ENCODE measurements around the gene MT2A. TPM values are rescaled to one million over a fixed set of nuclear protein-coding genes. Genes with fewer than 3 reads are reported as not detected.
A peak's percentile ranks its signal among the peaks of the same experiment; 100 is the strongest.
"Not testable (repeated sequence)": the region's sequence is repeated elsewhere in the genome, so short reads cannot be mapped to it uniquely, and the experiment has no call there.

MT2A gene
- total RNA-seq, 2 donors from 2014 or later = 20.0 to 211 TPM

GRCh38 chr16:56617212-56618085 is 9.1 kb downstream of the MT2A start:
- peak; percentile 96 for ATAC-seq
- H3K27ac ChIP-seq = peak overlapping the region in 3 of 4 donors; percentile 65 to 76 (median 68)

GRCh38 chr16:56618138-56618537 is 9.8 kb downstream of the MT2A start:
- intact Hi-C loops (cut with DNase I) = no loop called here
- Histone ChIP-seq H3K4me1 (peaks cover 30% of the 10 kb centered on the region), H3K27ac (peak overlapping the region in 2 of 4 donors; percentile 36 to 65), H3K27me3 (no peaks in the 10 kb centered on the region), H3K36me3 (replicated peaks in 1 of 2; ENCODE audit: insufficient read depth in 1 of 2, low read depth in 2 of 2) (no peaks in the 10 kb centered on the region), H3K9me3 (no peaks in the 10 kb centered on the region), H3K4me3 (no peak overlapping the region)
- 40 to 52% methylated on average over 5 to 6 of the region's 6 CpGs for WGBS, 2 donors
- TF ChIP-seq CTCF (IDR thresholded peaks at IDR 0.05) (no peak), POLR2A (IDR thresholded peaks at IDR 0.05) (no peak)
- ATAC-seq (no peak), DNase-seq (no peak)

More at GRCh38 chr16:56617212-56618085, 9.1 kb downstream of the MT2A start:
- TF ChIP-seq POLR2A (IDR thresholded peaks at IDR 0.05) = peak; percentile 20 to 80 (median 78)
- peak in 1 of 7 experiments; percentile 17 for TF ChIP-seq CTCF (IDR thresholded peaks at IDR 0.05)
- peak; percentile 79 to 92 (median 88) for DNase-seq
- peaks cover 30% of the 10 kb centered on the region for H3K4me1 ChIP-seq
- no peaks in the 10 kb centered on the region for H3K27me3 ChIP-seq
- 1 to 6% methylated on average over 5 to 40 of the region's 41 CpGs for WGBS, 2 donors
- no peaks in the 10 kb centered on the region for H3K9me3 ChIP-seq
- peak overlapping the region in 1 of 2 donors; percentile 1 for H3K4me3 ChIP-seq
- H3K36me3 ChIP-seq (replicated peaks in 1 of 2; ENCODE audit: insufficient read depth in 1 of 2, low read depth in 2 of 2) = no peaks in the 10 kb centered on the region
- intact Hi-C loops (cut with DNase I) = no loop called here

GRCh38 chr16:56620339-56620897 is 12.0 kb downstream of the MT2A start:
- Histone ChIP-seq H3K9me3 (no peaks in the 10 kb centered on the region), H3K27ac (no peak overlapping the region), H3K4me1 (peaks cover 36% of the 10 kb centered on the region), H3K36me3 (replicated peaks in 1 of 2; ENCODE audit: insufficient read depth in 1 of 2, low read depth in 2 of 2) (no peaks in the 10 kb centered on the region), H3K4me3 (no peak overlapping the region), H3K27me3 (no peaks in the 10 kb centered on the region)
- DNase-seq (no peak), ATAC-seq (no peak)
- TF ChIP-seq POLR2A (IDR thresholded peaks at IDR 0.05) (no peak), CTCF (IDR thresholded peaks at IDR 0.05) (no peak)
- 83 to 92% methylated on average over 7 to 8 of the region's 8 CpGs for WGBS, 2 donors
- intact Hi-C loops (cut with DNase I) = no loop called here

- DNase-seq; H3K27ac ChIP-seq; H3K9me3 ChIP-seq; H3K36me3 ChIP-seq (replicated peaks in 1 of 2; ENCODE audit: insufficient read depth in 1 of 2, low read depth in 2 of 2); H3K4me3 ChIP-seq; intact Hi-C loops (cut with DNase I); H3K27me3 ChIP-seq; ATAC-seq: not testable (repeated sequence)
- H3K4me1 ChIP-seq = peaks cover 46% of the 10 kb centered on the region
- WGBS, 2 donors = 80 to 89% methylated on average over 4 of the region's 4 CpGs
Observed at GRCh38 chr16:56621665-56622445, 13.5 kb downstream of the MT2A start.

GRCh38 chr16:56623184-56623583 is 14.8 kb downstream of the MT2A start:
- H3K4me1 ChIP-seq = peaks cover 45% of the 10 kb centered on the region
- ATAC-seq; H3K9me3 ChIP-seq; H3K4me3 ChIP-seq; intact Hi-C loops (cut with DNase I); H3K27ac ChIP-seq; DNase-seq; H3K36me3 ChIP-seq (replicated peaks in 1 of 2; ENCODE audit: insufficient read depth in 1 of 2, low read depth in 2 of 2); H3K27me3 ChIP-seq: not testable (repeated sequence)
- WGBS, 2 donors = 89 to 92% methylated on average over 5 of the region's 5 CpGs
